ENCODE results near the gene CD82.
"Not testable (repeated sequence)": the region's sequence is repeated elsewhere in the genome, so short reads cannot be mapped to it uniquely, and the experiment has no call there.

CD82 gene

GRCh38 chr11:44540667-44541066, 24.8 kb upstream of the CD82 start:
- no peak for ATAC-seq
- TF ChIP-seq ZNF565 (CRISPR knock-in tag; conservative IDR thresholded peaks at IDR 0.05; ENCODE audit: low read depth) (no peak), ARNTL (CRISPR knock-in tag; IDR thresholded peaks at IDR 0.05; ENCODE audit: borderline replicate concordance, low read depth) (no peak), ZC3H10 (CRISPR knock-in tag; IDR thresholded peaks at IDR 0.05) (no peak), OSR1 (CRISPR knock-in tag; IDR thresholded peaks at IDR 0.05) (no peak), GLIS3 (CRISPR knock-in tag; IDR thresholded peaks at IDR 0.05) (no peak), ZNF8 (CRISPR knock-in tag; IDR thresholded peaks at IDR 0.05) (no peak), CREB5 (CRISPR knock-in tag; IDR thresholded peaks at IDR 0.05; ENCODE audit: low read depth) (no peak), ZNF70 (CRISPR knock-in tag; IDR thresholded peaks at IDR 0.05) (no peak), ZFP3 (CRISPR knock-in tag; IDR thresholded peaks at IDR 0.05) (no peak), ZFP30 (CRISPR knock-in tag; IDR thresholded peaks at IDR 0.05) (no peak), POU6F1 (CRISPR knock-in tag; IDR thresholded peaks at IDR 0.05; ENCODE audit: borderline replicate concordance, low read depth) (no peak), RARB (CRISPR knock-in tag; IDR thresholded peaks at IDR 0.05) (no peak), SNAI2 (CRISPR knock-in tag; IDR thresholded peaks at IDR 0.05) (no peak), CSDC2 (CRISPR knock-in tag; IDR thresholded peaks at IDR 0.05) (no peak), ISL1 (CRISPR knock-in tag; IDR thresholded peaks at IDR 0.05) (no peak), PATZ1 (CRISPR knock-in tag; IDR thresholded peaks at IDR 0.05; ENCODE audit: borderline replicate concordance) (no peak), BACH2 (CRISPR knock-in tag; IDR thresholded peaks at IDR 0.05; ENCODE audit: borderline replicate concordance) (no peak)
- TF ChIP-seq, protein P1, sequence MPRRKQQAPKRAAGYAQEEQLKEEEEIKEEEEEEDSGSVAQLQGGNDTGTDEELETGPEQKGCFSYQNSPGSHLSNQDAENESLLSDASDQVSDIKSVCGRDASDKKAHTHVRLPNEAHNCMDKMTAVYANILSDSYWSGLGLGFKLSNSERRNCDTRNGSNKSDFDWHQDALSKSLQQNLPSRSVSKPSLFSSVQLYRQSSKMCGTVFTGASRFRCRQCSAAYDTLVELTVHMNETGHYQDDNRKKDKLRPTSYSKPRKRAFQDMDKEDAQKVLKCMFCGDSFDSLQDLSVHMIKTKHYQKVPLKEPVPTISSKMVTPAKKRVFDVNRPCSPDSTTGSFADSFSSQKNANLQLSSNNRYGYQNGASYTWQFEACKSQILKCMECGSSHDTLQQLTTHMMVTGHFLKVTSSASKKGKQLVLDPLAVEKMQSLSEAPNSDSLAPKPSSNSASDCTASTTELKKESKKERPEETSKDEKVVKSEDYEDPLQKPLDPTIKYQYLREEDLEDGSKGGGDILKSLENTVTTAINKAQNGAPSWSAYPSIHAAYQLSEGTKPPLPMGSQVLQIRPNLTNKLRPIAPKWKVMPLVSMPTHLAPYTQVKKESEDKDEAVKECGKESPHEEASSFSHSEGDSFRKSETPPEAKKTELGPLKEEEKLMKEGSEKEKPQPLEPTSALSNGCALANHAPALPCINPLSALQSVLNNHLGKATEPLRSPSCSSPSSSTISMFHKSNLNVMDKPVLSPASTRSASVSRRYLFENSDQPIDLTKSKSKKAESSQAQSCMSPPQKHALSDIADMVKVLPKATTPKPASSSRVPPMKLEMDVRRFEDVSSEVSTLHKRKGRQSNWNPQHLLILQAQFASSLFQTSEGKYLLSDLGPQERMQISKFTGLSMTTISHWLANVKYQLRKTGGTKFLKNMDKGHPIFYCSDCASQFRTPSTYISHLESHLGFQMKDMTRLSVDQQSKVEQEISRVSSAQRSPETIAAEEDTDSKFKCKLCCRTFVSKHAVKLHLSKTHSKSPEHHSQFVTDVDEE (CRISPR knock-in tag; IDR thresholded peaks at IDR 0.05), result no peak
- TF ChIP-seq, protein P2, sequence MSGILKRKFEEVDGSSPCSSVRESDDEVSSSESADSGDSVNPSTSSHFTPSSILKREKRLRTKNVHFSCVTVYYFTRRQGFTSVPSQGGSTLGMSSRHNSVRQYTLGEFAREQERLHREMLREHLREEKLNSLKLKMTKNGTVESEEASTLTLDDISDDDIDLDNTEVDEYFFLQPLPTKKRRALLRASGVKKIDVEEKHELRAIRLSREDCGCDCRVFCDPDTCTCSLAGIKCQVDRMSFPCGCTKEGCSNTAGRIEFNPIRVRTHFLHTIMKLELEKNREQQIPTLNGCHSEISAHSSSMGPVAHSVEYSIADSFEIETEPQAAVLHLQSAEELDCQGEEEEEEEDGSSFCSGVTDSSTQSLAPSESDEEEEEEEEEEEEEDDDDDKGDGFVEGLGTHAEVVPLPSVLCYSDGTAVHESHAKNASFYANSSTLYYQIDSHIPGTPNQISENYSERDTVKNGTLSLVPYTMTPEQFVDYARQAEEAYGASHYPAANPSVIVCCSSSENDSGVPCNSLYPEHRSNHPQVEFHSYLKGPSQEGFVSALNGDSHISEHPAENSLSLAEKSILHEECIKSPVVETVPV (CRISPR knock-in tag; IDR thresholded peaks at IDR 0.05), result no peak

DNA sequence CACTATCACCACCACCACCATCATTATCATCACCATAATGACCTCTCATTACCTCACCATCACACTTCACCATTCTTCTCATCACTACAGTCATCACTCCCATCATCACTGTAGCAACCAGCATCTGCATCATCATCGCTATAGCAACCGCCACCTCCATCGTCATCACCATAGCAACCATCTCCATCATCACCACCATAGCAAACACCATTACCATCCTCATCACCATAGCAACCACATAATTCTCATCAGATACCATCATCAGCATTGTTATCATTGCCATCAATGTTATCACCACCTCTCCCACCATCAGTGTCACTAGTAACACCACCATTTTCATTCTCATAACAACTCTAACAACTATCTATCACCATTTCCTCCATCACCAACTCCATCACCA, 23.1 kb upstream of the CD82 start:
- TF ChIP-seq ESRRG (CRISPR knock-in tag; IDR thresholded peaks at IDR 0.05) (no peak), ZNF70 (CRISPR knock-in tag; IDR thresholded peaks at IDR 0.05) (no peak), ZFP30 (CRISPR knock-in tag; IDR thresholded peaks at IDR 0.05) (no peak), ZFP3 (CRISPR knock-in tag; IDR thresholded peaks at IDR 0.05) (no peak), ISL1 (CRISPR knock-in tag; IDR thresholded peaks at IDR 0.05) (no peak), RARB (CRISPR knock-in tag; IDR thresholded peaks at IDR 0.05) (no peak), BACH2 (CRISPR knock-in tag; IDR thresholded peaks at IDR 0.05; ENCODE audit: borderline replicate concordance) (no peak)
- no peak for ATAC-seq

DNA sequence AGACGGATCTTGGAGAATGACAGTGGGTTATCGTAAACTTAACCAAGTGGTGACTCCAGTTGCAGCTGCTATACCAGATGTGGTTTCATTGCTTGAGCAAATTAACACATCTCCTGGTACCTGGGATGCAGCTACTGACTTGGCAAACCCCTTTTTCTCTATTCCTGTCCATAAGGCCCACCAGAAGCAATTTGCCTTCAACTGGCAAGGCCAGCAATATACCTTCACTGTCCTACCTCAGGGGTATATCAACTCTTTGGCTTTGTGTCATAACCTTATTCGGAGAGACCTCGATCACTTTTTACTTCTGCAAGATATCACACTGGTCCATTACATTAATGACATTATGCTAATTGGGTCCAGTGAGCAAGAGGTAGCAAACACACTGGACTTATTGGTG, 18.5 kb upstream of the CD82 start:
- ATAC-seq, result not testable (repeated sequence)

DNA sequence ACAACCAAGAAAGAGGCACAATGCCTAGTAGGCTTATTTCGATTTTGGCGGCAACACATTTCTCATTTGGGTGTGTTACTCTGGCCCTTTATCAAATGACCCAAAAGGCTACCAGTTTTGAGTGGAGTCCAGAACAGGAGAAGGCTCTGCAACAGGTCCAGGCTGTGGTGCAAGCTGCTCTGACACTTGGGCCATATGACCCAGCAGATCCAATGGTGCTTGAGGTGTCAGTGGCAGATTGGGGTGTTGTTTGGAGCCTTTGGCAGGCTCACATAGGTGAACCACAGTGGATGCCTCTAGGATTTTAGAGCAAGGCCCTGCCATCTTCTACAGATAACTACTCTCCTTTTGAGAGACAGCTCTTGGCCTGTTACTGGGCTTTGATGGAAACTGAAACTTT, 17.9 kb upstream of the CD82 start:
- not testable (repeated sequence) for ATAC-seq

All from SK-N-SH treated with all-trans-retinoic acid at 6 μM for 48 hours (cell line).